GM12875 (cell line): Measurements from ENCODE around the gene TRPC3.

Source experiments
- H3K4me3 ChIP-seq: one replicate; pipeline ENCODE4 v1.5.1; 2011; ENCODE audit warnings: low read depth, low read length, control low read depth
- TF ChIP-seq, protein P1 (sequence below): IDR thresholded peaks from 2 replicates; pipeline ENCODE4 v1.5.1; 2011; ENCODE audit warnings: low read depth, mild to moderate bottlenecking, control low read depth, inconsistent platforms, low read length, moderate library complexity, borderline replicate concordance; ENCODE audit not compliant: insufficient read depth

TRPC3 gene

DNA sequence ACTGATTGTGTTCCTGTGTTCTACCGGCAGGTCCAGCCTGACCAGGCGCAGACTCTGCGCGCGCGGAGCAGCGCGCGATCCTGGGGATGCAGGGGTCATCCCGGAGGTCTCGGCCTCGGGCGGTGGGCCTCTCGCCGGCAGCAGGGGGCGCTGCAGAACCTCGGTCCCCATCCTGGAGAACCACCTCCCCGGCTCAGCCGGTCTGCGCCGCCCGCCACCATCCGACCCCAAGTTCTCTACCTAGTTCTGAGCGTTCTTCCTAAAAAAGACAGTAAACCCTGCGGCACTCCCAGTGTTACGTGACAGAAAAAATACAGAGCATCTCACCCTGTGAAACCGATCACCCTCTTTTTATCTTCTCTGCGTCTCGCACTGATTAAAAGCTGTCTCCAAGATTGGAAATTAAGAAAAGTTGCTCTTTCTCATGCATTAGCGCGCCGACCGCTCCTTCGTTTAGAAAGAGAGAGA, 1.6 kb downstream of the TRPC3 start:
- TF ChIP-seq, protein P1, sequence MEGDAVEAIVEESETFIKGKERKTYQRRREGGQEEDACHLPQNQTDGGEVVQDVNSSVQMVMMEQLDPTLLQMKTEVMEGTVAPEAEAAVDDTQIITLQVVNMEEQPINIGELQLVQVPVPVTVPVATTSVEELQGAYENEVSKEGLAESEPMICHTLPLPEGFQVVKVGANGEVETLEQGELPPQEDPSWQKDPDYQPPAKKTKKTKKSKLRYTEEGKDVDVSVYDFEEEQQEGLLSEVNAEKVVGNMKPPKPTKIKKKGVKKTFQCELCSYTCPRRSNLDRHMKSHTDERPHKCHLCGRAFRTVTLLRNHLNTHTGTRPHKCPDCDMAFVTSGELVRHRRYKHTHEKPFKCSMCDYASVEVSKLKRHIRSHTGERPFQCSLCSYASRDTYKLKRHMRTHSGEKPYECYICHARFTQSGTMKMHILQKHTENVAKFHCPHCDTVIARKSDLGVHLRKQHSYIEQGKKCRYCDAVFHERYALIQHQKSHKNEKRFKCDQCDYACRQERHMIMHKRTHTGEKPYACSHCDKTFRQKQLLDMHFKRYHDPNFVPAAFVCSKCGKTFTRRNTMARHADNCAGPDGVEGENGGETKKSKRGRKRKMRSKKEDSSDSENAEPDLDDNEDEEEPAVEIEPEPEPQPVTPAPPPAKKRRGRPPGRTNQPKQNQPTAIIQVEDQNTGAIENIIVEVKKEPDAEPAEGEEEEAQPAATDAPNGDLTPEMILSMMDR = peak; percentile 90

DNA sequence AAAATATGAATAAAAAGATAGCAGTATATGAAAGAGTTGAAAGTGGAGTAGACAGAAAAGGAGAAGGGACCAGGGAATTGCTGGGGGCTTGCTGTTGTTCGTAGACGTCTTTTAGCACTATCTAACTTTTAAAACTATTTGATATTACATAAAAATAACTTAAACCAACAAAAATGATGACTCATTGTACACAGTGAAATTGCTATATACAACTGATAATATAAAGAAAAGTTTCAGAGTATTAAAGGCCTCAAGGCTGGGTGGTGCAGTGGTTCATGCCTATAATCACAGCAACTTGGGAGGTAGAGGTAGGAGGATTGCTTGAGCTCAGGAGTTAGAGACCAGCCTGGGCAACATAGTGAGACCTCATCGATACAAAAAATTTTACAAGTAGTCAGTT, 5.2 kb downstream of the TRPC3 start:
- H3K4me3 ChIP-seq = no peak overlapping the region
- TF ChIP-seq, protein P1 = no peak

More for the DNA sequence above, 1.6 kb downstream of the TRPC3 start:
- H3K4me3 ChIP-seq = peak overlapping the region; percentile 50

DNA sequence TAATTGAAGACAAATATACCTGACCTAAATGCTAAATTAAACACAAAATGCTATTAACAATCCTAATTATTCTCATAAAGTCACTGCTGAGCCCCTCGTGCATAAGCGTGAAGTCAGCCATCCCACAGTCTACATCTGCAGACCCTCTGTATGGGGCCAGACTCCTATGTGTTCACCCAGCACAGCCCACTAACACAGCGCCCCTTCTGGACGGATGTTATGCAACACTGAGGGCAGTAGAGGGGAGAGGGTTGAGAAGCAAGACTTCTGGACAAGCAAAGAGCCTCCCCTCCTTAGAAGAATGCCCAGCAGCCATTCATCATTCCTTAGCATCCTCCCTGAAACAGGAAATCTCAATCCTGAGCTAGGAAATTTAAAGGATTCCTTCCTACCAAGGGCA, 7.9 kb downstream of the TRPC3 start:
- TF ChIP-seq, protein P1 = peak; percentile 76
- H3K4me3 ChIP-seq = no peak overlapping the region

DNA sequence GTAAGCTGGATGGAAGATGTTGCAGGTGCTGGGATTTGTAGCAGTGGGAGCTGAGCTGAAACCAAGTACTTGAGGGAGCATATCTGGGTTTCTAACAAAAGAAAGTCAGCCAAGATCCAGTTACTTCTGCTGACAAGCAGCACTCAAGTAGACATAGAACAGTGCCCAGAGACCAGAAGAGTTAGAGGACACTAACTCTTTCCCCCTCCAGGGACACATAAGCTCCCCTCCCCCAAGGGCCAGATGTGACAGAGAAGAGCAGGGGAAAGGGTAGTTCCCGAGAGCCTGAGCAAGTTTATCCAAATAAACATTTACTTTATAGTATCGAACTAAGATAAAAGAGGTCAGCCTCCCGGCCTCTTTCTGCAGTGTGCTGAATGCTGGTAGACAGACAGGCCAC, 12.2 kb downstream of the TRPC3 start:
- TF ChIP-seq, protein P1 = no peak
- H3K4me3 ChIP-seq = no peak overlapping the region

DNA sequence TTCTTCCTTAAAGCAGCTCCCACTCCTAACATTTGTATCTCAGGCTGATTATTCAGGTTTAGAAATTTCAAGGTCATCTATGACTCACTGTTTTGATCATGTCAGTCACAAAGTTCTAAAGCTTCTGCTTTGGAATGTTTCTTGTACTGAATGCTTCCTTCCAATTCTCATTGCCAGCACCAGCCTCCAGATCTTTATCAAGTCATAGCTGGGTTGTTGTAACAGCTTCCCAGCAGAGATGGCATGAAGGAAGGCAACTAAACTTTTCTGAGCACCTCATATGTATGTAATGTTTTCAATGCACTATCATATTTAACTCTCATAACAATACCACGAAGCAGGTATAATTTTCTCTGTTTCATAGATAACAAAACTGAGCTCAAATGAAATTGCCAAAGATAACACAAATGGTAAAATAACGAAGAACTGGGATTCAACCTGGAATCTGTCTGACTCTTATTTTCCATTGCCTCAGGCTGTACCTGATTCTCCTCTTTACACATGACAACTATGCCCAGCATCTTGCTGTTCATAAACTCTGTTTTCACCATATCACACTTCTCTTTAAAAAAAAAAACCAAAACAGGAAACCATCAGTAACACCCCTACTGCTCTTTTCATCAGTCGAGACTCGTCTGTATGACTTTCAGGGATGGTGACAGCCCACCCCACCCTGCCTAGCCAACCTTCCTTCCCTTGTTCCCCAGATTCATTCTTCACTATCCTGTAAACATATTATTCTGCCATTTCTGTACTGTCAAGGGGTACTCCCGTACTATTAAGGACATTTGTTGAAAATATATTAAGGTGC, 13.4 kb downstream of the TRPC3 start:
- no peak overlapping the region for H3K4me3 ChIP-seq
- TF ChIP-seq, protein P1 = no peak

DNA sequence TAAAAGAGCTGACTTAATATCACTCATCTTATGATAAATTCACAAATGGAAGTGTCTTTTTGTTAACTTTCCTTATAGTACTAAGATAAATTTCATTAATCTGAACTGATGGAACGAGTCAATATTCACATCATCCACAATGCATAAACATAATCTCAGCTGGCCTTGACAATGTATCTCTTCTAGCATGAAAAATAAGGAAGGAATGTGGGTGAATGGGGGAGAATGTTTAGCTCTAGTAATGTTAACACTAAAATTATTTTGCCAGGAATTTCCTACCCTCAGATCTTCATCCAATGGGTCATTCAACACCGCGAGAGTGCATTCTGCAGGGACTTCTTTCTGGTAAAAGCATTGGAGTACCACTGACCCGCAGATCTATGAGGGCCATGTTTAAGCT, 15.8 kb downstream of the TRPC3 start:
- TF ChIP-seq, protein P1 = no peak
- no peak overlapping the region for H3K4me3 ChIP-seq

DNA sequence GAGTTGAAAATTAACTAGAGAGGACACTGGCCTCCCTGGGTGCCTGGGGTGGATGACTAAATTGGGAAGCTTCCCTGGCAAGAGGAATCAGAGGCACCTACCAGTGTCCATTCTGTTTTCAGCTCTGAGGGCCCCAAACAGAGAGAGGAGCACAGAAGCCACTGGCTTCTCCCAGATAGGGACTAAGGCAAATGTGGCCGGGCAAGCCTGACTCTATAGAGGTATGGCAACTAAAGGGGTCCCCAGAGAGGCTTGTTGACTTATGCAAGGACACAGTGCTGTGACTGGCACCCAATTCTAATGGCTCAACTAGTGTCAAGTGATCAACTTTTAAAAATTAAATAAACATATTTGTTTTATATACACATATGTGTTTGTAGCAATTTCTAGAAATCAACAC, 17.2 kb downstream of the TRPC3 start:
- TF ChIP-seq, protein P1 = no peak
- no peak overlapping the region for H3K4me3 ChIP-seq
